NB4 (cell line): ENCODE data around the gene METTL21C.

Source experiments
- POLR2A ChIP-seq: IDR thresholded peaks from 2 replicates; pipeline ENCODE4 v1.6.1; 2011; ENCODE audit warnings: mild to moderate bottlenecking; ENCODE audit not compliant: insufficient read length; ENCODE audit errors: extremely low read depth
- TF ChIP-seq, protein P1 (sequence below): IDR thresholded peaks from one replicate; pipeline ENCODE4 v1.5.1; 2012; ENCODE audit warnings: low read depth, low read length

DNA sequence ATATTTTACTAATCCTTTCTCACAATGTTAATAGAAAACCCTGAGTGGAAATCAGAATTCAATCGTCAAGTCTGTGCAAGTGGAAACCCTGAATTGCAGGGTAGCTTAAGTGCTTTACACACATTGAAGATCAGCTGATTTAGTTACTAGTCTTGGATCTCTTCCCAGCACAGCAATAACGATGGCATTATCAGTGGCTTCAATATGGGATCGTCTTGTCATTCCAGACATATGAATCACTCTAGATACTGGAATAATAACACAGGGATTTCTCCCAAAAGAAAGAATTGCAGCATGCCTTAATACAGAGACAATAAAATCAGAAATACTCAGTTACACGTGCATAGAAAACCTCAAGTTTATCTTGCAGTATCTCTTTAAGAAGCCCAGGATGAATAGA is 12.6 kb upstream of the METTL21C start:
- TF ChIP-seq, protein P1, sequence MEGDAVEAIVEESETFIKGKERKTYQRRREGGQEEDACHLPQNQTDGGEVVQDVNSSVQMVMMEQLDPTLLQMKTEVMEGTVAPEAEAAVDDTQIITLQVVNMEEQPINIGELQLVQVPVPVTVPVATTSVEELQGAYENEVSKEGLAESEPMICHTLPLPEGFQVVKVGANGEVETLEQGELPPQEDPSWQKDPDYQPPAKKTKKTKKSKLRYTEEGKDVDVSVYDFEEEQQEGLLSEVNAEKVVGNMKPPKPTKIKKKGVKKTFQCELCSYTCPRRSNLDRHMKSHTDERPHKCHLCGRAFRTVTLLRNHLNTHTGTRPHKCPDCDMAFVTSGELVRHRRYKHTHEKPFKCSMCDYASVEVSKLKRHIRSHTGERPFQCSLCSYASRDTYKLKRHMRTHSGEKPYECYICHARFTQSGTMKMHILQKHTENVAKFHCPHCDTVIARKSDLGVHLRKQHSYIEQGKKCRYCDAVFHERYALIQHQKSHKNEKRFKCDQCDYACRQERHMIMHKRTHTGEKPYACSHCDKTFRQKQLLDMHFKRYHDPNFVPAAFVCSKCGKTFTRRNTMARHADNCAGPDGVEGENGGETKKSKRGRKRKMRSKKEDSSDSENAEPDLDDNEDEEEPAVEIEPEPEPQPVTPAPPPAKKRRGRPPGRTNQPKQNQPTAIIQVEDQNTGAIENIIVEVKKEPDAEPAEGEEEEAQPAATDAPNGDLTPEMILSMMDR, result no peak
- TF ChIP-seq POLR2A, result no peak
